ENCODE results near the gene RIMBP2.

RIMBP2 gene

DNA sequence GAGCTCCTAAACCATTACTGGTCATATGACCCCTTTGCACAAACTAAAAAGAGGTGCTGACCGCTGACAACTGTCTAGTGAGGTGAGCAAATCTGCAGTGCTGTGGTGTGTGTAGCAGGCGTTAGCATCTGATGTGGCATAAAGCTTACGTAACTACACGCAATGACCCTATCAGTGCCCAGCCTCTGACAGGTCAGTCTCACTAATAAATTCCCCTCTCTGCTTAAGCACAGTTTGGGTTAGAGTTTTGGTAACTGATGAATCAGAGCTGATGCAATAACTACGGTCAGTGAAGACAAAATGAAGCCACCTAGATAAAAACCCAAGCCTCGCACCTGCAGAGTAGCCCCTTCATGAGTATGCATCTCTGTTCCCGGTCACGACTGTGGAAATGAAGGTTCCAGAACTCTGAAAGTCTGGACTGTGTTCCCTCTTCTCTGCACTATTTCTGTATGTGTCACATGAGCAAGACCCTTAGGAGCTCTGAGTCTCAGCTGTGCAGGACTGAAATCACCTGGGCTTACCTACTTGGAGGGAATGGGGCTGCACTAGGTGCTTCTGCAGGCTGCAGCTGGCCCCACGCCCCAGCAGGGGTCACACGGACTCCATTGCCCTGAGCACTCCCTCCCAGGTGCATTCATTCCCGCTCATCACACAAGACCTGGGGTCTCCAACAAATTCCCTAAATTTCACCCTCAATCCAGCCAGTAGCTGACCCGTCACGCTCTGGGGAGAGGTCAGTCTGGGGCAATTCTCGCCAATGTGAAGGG lies 54.4 kb downstream of the RIMBP2 start:
- H3K4me3 ChIP-seq (ENCODE audit: low read depth, low read length): no peak overlapping the region
- in situ Hi-C loops (cut with HindIII; ENCODE audit: low sequenced_read_pairs): no loop called here
- no peak for DNase-seq (ENCODE audit: low read depth)
- TF ChIP-seq, protein P1, sequence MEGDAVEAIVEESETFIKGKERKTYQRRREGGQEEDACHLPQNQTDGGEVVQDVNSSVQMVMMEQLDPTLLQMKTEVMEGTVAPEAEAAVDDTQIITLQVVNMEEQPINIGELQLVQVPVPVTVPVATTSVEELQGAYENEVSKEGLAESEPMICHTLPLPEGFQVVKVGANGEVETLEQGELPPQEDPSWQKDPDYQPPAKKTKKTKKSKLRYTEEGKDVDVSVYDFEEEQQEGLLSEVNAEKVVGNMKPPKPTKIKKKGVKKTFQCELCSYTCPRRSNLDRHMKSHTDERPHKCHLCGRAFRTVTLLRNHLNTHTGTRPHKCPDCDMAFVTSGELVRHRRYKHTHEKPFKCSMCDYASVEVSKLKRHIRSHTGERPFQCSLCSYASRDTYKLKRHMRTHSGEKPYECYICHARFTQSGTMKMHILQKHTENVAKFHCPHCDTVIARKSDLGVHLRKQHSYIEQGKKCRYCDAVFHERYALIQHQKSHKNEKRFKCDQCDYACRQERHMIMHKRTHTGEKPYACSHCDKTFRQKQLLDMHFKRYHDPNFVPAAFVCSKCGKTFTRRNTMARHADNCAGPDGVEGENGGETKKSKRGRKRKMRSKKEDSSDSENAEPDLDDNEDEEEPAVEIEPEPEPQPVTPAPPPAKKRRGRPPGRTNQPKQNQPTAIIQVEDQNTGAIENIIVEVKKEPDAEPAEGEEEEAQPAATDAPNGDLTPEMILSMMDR (IDR thresholded peaks at IDR 0.05; ENCODE audit: low read depth, low read length, missing control alignments): no peak

GRCh38 chr12:130661059-130661458 lies 55.0 kb downstream of the RIMBP2 start:
- in situ Hi-C loops (cut with HindIII; ENCODE audit: low sequenced_read_pairs): no loop called here
- TF ChIP-seq, protein P1 (IDR thresholded peaks at IDR 0.05; ENCODE audit: low read depth, low read length, missing control alignments): no peak

GRCh38 chr12:130658145-130658911 lies 57.8 kb downstream of the RIMBP2 start:
- in situ Hi-C loops (cut with HindIII; ENCODE audit: low sequenced_read_pairs): no loop called here
- TF ChIP-seq, protein P1 (IDR thresholded peaks at IDR 0.05; ENCODE audit: low read depth, low read length, missing control alignments): no peak
- DNase-seq (ENCODE audit: low read depth): no peak
- H3K4me3 ChIP-seq (ENCODE audit: low read depth, low read length): no peak overlapping the region

More at GRCh38 chr12:130661059-130661458, 55.0 kb downstream of the RIMBP2 start:
- no peak overlapping the region for H3K4me3 ChIP-seq (ENCODE audit: low read depth, low read length)
- DNase-seq (ENCODE audit: low read depth): no peak

GRCh38 chr12:130656411-130656810 lies 59.7 kb downstream of the RIMBP2 start:
- no peak overlapping the region for H3K4me3 ChIP-seq (ENCODE audit: low read depth, low read length)
- DNase-seq (ENCODE audit: low read depth): no peak
- TF ChIP-seq, protein P1 (IDR thresholded peaks at IDR 0.05; ENCODE audit: low read depth, low read length, missing control alignments): no peak
- in situ Hi-C loops (cut with HindIII; ENCODE audit: low sequenced_read_pairs): no loop called here

- no peak overlapping the region for H3K4me3 ChIP-seq (ENCODE audit: low read depth, low read length)
- in situ Hi-C loops (cut with HindIII; ENCODE audit: low sequenced_read_pairs): no loop called here
- TF ChIP-seq, protein P1 (IDR thresholded peaks at IDR 0.05; ENCODE audit: low read depth, low read length, missing control alignments): no peak
- no peak for DNase-seq (ENCODE audit: low read depth)
Measured at GRCh38 chr12:130655881-130656280, 60.2 kb downstream of the RIMBP2 start.

DNA sequence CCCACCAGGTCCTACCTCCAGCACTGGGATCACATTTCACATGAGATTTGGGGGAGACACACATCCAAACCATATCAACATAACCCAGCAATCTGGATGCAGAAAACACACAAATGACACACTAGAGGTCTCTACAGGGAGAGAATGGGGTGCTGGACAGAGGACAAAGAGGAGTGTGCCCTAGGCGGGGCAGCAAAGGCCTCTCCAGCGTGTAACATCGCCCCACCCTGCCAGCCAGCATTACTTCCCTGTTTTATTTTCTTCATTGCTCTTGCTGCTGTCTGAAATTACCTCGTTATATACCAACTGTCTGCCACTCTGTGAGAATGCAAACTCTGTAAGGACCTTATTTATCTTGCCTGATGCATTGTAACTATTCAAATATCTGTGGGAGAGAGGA lies 61.1 kb downstream of the RIMBP2 start:
- no peak overlapping the region for H3K4me3 ChIP-seq (ENCODE audit: low read depth, low read length)
- TF ChIP-seq, protein P1 (IDR thresholded peaks at IDR 0.05; ENCODE audit: low read depth, low read length, missing control alignments): no peak
- in situ Hi-C loops (cut with HindIII; ENCODE audit: low sequenced_read_pairs): no loop called here
- DNase-seq (ENCODE audit: low read depth): no peak
